SU-DHL-6 (cell line): ENCODE results near the gene EPHA6.

Experiments
- CTCF ChIP-seq: fragments of 200-600 bp; sonication (generic); IDR thresholded peaks from one replicate; pipeline ENCODE4 v1.5.1; 2017; ENCODE audit warnings: antibody characterized with exemption, mild to moderate bottlenecking, low read length, moderate library complexity; ENCODE audit not compliant: insufficient read depth, poor library complexity, severe bottlenecking
- EZH2phosphoT487 ChIP-seq: fragments of 200-600 bp; sonication (generic), shearing (Covaris generic); conservative IDR thresholded peaks from 2 replicates; pipeline ENCODE4 v1.6.1; 2018; ENCODE audit warnings: mild to moderate bottlenecking, antibody characterized with exemption, low read length, moderate library complexity, mixed read lengths

GRCh38 chr3:96852849-96853248, 38.5 kb downstream of the EPHA6 start:
- TF ChIP-seq CTCF (no peak), EZH2phosphoT487 (no peak)
